ENCODE data around the gene FNDC11. TPM values are rescaled to one million over a fixed set of nuclear protein-coding genes. Genes with fewer than 3 reads are reported as not detected.

The FNDC11 gene
- total RNA-seq, 1 donor from 2014 or later: 0.59 TPM

DNA sequence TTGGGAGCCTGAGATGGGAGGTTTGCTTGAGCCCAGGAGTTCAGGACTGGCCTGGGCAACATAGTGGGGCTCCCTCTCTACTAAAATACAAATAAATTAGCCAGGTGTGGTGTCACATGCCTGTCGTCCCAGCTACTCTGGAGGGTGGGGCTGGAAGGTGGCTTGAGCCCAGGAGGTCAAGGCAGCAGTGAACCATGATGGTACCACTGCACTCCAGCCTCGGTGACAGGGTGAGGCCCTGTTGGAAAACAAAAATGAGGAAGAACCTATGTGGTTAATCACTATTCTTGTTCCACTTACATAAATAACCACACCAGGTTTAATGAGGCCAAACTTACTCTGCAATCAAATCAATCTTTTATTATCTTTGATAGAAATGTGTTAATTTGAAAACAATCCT is 28.0 kb upstream of the FNDC11 start:
- DNase-seq: no peak

DNA sequence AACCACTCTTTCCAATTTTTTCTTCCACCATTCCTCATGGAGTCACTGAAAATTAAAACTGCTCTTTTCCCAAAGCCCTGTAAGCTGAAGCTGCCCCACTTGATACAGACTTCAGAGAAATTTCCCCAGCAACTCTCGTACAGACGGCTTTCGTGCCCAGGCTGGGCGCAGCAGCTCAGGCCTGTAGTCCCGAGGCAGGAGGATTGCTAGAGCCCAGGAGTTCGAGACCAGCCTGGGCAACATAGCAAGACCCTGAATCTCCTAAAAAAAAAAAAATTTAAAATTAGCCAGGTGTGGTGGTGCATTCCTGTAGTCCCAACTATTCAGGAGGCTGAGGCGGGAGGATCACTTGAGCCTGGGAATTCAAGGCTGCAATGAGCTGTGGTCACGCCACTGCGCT is 26.8 kb upstream of the FNDC11 start:
- no peak for DNase-seq

DNA sequence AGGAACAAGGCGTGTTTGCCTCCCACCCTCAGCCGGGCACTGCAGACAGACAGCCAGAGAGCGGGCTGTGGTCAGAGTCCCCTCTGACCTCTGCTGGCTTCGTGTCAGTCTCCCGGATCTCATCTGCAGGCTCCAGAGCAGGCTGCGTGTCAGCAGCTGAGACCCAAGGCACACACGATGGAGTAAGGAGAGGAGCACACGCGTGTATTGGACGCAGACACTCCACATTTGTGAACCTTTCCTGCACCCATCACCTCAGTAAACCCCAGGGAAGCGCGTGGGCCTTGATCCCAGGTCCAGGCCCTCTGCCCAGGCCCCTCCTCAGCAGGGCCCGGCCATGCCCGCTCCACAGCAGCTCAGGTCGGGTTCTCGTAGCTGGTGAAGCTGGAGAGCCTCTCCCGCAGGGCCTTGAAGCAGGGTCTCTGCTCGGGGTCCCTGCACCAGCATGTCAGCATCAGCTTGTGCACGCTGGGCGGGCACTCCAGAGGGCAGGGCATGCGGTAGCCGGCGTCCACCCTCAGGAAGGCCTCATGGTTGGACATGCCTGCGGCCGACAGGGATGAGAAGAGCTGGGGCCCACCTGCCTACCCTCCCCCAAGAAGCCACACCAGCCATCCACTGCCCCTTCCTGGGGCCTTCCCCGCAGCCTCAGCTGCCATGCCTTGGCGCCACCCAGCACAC is 24.6 kb upstream of the FNDC11 start:
- DNase-seq: no peak

DNA sequence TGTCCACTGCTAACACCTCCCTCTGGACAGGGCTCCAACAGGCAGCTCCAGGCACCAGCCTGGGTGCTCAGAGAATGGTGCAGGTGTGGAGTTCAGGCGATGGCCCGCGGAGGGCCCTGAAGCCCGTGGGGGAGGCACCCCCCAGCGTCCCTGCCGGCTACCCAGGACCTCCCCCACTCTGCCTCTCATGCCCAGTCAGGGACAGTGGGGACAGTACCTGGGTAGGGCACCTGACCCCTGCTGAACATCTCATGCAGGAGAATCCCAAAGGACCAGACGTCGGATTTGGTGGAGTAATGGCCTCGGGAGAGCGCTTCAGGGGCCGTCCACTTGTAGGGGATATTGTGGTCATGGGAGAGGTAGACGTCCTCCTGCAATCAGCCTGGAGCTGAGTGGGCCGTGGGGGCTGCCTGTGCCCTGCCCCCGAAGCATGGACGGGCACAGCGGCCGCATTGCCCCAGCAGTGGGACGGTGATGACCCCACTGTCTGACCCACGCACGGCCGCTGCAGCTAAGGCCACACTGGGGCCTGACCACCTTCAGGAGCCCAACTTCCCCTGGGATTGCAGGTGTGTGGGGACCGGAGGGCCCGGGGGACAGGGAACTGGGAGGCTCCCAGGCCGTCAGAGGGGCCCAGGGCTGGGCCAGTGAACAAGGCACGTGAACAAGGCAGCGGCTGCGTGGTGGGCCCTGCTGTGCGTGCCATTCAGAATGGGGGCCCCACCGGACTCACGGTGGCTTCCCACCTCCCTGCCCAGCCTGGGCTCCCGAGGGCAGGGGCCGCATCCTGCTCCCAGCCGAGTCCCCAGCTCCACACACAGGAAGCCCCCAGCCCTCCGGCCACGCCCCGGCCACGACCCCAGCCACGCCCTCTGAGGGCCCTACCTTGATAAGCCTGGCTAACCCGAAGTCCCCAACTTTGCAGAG is 23.8 kb upstream of the FNDC11 start:
- no peak for DNase-seq

DNA sequence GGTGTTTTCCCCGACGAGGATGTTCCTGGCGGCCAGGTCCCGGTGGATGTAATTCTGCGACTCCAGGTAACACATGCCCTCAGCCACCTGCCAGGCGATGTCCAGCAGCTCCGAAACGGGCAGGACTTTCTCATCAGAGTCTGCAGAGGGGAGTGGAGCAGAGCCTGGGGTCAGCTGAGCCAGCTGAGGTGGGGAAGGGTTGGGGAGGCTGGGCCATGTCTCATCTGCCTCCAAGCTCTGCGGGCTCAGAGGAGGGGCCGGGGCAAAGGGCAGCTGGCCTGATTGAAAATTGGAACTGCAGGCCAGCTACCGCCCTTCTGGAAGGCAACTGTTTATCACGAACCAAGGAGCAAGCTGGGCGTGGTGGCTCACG is 23.2 kb upstream of the FNDC11 start:
- no peak for DNase-seq

DNA sequence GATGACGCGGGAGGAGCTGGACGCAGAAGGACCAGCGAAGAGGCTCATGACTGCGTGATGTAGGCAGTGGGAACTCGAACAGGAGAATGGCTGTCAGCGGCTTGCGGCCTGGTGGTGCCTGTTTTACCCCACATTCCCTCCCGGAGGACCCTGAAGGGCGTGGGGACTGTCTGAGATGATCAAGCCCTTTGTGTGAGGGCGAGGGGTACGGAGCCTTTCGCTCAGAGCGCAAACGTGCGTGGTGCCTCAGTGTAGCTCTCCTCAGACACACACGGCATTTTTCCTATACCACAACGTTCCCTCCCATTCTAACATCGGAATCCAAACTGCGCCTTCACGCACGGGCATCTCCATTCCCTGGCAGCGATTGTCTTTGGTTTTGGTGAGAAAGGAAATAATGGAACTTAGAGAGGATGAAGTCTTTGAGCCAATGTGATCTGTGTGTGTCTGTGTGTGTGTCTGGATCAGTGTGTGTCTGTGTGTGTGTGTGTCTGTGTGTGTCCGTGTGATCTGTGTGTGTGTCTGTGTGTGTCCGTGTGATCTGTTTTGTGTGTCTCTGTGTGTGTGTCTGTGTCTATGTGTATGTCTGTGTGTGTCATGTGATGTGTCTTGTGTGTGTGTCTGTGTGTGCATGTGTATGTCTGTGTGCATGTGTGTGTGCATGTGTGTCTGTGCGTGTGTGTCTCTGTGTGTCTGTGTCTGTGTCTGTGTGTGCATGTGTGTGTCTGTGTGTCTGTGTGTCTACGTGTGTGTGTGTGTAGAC is 22.1 kb upstream of the FNDC11 start:
- no peak for DNase-seq

DNA sequence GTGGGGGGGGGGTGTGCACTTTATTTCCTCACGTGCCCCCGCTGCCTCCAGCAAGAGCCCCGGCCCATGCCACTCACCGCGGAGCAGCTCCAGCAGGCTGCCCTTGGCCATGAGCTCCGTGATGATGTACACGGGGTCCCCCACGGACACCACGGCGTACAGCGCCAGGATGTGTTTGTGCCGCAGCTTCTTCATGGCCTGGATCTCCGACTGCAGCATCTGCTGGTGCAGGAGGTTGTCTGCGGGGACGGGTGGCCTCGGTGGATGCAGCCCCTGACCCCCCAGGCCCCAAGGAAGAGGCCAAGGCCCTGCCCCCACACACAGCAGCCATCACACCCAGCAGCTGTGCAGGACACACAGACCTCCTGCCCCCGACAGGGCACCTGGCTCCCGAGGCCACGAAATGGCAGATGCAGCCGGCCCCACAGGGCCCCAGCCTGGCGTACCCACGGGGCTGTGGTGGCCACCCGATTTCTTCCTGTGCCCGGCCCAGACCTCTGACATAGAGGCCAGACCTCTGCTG is 21.4 kb upstream of the FNDC11 start:
- no peak for DNase-seq

DNA sequence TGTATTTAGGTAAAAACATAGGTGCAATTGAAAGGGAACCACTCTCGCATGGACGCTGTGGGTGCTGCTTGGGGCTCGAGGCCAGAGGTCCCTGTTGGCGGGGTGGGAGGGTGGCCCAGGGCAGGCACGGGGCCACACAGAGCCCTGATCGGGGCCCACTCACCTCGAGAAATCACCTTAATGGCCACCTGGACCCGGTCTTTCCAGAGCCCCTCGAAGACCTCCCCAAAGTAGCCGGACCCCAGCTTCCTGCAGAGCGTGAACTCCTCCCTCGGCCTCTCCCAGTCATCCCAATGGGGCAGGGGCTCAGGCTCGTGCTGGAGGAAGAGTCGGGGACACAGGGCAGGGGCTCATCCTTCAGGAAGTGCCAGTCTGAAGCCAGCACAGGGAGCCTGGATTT is 20.6 kb upstream of the FNDC11 start:
- no peak for DNase-seq

DNA sequence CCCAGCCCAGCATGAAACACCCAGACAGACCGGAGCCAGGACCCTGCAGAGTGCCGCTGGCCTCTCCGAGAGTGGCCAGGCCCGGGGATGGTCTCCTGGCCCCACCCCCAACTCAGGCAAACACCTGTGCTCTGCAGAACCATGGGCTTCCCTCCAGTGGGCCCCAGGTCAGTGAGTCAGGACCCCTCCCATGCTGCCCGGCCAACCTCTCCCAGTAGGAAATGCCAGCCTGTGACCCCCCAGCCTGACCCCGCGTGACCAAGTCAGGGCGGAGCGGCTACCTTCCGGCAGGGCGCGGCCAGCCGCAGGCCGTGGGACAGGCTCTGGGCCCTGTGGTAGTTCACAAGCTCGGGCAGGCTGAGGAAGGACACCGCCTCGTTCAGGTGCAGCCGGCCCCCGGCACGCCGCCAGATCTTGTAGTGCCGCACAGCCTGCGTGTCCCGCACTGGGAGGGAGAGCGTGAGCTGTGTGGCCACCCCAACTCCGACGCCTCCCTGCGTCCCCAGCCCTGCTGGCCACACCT is 20.0 kb upstream of the FNDC11 start:
- no peak for DNase-seq

DNA sequence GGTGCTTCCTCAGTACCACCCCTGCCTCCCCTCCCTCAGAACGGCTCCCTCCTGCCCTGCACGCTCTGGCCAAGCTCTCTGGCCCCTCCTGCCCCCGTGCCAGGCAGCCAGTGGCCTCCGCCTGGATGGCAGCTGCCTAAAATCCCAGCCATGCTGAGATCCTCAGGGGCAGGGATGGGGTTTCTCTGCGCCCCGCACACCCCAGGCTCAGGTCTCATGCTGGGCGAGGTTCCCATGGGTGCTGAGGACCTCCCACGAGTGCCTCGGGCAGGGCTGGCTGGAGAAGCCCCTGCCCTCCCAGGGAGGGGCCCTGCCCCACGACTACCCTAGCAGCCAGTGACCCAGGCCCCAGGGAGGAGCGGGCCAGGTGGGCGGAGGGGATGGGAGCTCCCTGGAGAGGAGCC is 19.5 kb upstream of the FNDC11 start:
- DNase-seq: no peak

DNA sequence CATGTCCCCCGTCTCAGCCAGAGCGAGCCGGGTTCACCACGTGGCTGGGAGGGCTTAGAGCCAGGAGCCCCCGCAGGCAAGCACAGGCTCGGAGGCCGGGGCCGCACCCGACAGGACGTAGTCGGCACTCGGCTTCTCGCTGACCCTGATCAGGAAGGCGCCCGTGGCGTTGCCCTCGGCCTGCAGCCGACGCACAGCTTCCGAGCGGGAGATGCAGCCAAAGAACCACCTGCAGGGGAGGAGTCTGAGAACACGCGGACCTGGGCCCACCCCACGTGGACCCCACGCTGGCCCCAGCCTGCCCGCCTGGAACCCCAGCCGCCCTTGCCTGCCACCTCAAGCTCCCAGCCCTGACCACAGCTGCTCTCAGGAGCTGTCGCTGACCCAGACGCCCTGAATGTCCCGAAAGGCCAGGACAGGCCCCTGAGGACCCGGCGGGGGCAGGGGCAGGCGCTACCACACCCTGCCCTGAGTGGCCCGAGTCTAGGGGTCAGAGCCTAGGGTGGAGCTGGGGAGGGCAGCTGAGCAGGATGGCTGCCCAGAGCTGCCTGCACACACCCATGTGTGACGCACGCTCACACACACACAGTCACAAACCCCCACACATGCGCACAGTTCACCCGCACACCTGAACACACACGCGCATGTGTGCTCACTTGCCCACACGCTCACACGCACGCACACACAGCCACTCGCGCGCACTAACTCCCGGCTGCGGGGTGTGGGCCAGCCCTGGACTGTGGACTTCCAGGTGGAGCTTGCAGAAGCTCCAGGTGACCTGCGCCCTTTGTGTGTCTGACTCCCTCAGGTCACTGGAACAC is 18.9 kb upstream of the FNDC11 start:
- no peak for DNase-seq

DNA sequence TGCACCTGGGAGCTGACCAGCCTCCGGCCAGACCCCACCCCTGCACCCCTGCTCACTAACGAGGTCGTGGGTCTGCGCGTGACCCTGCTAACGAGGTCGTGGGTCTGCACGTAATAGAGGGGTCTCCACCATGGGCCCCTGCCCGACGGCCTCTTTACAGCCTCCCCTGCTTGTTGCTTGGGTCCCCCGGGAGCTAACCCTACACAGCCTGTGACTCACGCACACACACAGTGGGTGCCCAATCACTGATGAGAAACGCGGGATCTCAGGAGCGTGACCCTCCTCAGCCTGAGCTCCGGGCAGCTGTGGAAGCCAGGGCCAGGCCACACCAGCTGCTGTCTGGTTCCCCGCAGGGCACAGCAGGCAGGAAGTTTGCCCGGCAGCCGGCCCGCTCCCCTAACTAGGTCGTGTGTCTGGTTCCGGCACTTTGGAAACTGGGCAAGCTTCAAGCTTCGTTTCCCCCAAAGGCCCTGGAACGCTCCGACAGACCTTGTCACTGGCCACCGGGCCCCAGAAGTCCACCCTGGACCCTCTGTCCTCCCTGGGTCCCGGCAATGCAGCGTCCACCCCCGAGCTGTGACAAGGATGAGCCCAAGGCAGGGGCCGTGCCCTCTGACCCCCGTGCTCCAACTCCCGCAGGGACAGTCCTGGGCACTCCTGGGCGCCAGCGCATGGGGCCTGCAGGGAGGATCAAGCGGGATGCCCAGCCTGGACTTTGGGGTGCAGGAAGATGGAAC is 17.6 kb upstream of the FNDC11 start:
- DNase-seq: no peak

DNA sequence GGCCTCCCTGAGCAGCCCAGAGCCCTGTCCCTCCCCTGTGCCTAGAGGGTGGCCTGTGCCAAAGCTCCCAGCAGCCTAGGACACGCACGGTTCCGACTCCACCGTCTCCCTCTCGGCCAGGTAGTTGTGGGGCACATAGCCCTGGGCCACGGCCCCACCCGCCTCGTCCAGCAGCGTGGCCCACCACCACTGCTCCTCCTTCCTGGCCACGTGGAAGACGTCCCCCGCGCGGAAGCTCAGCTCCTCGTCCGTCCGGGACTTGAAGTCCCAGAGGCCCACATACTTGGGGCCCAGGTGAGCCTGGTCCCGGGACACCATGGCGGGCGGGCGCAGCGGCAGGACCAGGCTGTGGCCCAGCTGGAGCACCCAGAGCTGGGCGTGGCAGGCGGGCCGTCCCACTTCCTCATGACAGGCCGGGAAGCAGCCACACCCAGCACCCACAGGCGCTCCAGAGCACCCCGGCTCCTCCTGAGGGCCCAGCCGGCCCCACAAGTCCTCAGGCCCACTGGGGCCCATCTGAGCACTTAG is 16.9 kb upstream of the FNDC11 start, which contains the start of gene PTK6:
TSS of gene PTK6 (minus strand) at position 380 of the 528 bp plus-strand sequence. CDS start at position 318, 62 bp downstream.
- DNase-seq: no peak

DNA sequence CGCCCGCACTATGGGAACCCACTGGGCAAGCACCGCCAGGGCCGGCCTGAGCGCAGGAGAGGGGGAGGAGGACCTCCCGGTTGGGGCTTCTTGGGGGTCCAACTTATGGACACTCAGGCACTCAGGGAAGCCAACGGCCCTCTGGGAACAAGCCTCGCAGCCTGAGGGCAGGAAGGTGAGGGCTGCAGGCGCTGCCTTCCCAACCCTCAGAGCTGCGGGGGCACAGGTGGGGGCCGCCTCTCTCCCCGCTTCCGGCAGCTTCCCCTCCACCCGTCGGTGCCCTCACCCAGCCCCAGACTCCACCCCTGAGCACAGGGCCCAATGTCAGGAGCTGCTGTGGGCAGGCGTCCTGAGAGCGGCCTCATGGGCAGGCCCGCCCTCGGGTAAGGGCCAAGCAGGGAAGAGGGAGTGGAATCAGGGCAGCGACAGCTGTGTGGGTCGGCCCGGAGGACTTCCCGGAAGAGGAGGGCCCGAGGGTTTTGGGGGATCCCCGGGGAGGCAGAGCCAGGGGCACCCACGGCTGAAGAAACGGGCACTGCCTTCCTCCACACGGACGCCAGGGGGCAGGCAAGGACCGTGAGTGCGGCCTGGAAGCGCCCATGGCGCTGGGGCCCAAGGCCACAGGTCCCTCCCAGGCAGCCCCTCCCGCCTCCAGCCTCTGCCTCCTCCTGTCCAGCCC is 16.3 kb upstream of the FNDC11 start:
- DNase-seq: peak; percentile 34

DNA sequence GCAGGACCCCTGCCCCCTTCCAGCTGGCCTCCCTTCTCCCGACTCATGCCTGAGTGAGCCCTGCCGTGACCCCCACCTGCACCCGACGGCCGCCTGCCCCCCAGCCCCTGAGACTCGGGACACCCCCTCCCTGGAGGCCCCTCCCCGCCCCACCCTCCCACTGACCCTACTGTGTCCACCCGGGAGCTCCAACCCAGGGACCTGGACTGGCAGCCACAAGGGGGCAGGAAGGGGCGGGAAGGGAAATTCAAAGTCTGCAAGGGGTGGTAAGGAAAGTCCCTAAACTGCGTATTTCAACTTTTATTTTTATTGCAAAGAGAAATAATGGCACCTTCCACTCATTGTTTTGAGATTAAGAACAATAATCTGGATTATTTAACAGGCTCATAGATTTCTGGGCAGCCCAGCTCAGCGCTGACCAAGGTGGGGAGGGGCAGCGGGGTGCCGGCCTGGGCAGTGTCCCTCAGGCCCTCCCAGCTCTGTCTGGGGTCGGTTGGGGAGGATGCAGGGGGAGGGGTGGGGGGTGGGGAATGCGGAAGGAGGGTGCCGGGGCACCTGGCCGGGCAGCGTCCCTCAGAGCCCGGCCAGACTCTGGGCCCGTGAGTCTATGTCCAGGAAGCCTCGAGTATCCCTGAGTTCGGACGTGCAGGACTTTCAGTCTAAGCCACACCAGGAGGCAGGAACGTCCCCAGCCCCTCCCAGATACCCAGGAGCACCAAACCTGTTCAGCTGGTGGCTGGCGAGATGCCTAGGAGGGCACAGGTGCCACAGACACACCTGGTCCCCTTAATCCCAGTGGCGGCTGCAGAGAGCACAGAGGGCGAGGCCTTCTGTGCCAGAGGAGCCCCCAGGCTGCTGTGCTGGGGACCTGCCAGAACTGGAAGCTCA is 15.5 kb upstream of the FNDC11 start:
- DNase-seq: no peak

DNA sequence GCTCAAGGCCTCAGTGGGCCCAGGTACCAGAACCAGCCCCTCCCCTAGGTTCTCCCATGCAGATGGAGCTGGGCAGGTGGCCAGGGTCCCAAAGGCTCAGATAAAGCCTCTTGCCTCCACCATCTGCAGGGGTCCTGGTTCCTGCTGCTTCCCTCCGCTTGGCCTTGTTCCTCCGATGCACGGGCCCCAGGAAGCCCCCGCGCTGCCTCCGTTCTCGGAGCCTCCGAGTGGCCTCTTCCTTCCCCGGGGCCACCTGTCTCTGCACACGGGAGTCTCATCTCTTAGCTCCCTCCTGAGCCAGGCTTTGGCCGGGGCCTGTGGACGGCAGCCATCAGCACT is 14.9 kb upstream of the FNDC11 start:
- no peak for DNase-seq

DNA sequence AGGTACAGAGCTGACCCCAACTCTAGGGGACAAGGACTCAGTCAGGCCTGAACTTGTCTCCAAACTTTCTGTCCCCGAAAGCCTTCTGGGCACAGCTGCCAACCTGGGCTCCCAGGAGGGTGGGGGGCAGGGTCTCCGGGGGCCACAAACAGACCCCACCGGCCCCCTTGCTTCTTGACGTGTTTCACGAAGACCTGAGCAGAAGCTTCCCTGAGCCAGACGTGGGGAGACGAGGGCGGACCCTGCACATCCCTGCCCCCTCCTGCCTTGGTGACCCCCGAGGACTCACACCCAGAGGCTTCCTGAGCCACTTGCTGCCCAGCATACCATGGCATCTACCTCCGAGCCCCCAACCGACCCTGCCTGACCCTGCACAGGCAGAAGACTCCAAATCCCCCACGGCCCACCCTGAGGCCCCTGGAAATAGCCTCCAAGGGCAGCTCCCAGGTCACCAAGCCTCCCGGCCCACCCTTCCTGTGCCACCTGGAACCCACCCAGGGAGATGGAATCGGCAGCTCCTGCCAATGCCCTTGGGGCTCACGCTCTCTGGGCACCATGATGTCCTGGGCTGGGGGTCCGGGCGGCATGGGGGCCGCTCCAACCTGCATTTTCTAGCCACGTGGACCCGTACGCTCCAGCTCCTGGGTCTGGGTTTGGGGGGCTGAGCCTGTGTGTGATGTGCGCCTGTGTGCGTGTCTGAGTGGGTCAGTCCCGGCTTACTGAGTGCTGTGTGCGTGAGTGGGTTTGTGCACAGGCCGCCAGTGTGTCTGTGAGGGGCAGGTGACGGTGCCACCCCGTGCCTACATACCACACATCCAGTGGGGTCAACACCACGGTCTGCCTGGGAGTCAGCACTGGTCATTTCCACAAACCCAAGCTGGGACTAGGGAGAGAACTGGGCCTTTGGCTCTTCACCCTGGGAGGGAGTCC is 14.3 kb upstream of the FNDC11 start:
- no peak for DNase-seq
